GM12878 (cell line): ENCODE data around the gene CCDC34. TPM values are rescaled to one million over a fixed set of nuclear protein-coding genes. Genes with fewer than 3 reads are reported as not detected.

ENCODE experiments used
- BCL11A ChIP-seq: IDR thresholded peaks from 2 replicates; pipeline ENCODE4 v1.6.1; 2011; ENCODE audit warnings: low read depth, low read length
- CBX3 ChIP-seq: fragments of 200-600 bp; sonication (generic); IDR thresholded peaks from 2 replicates; pipeline ENCODE4 v1.6.1; 2016; ENCODE audit warnings: low read depth, borderline replicate concordance
- CEBPZ ChIP-seq: fragments of 150-350 bp; IDR thresholded peaks from 2 replicates; pipeline ENCODE4 v1.6.1; 2016; ENCODE audit warnings: low read depth, low read length
- CHD4 ChIP-seq: fragments of 200-600 bp; sonication (generic); IDR thresholded peaks from 2 replicates; pipeline ENCODE4 v1.6.1; 2016; ENCODE audit warnings: mild to moderate bottlenecking
- DPF2 ChIP-seq: fragments of 450-650 bp; IDR thresholded peaks from 2 replicates; pipeline ENCODE4 v1.6.1; 2017; ENCODE audit warnings: mild to moderate bottlenecking
- E2F4 ChIP-seq: IDR thresholded peaks from 2 replicates; pipeline ENCODE4 v1.6.1; 2012; ENCODE audit warnings: low read depth, low read length, improper control_type of control experiment
- IKZF2 ChIP-seq, 2 experiments: fragments of 450-650 bp; IDR thresholded peaks; 2 replicates each; pipeline ENCODE4 v1.6.1; 2017; ENCODE audit warnings: mild to moderate bottlenecking in 2 of 2, moderate library complexity in 2 of 2
- IRF4 ChIP-seq: IDR thresholded peaks from 2 replicates; pipeline ENCODE4 v1.6.1; 2011; ENCODE audit warnings: low read depth, low read length
- MEF2A ChIP-seq: IDR thresholded peaks from 2 replicates; pipeline ENCODE4 v1.6.1; 2011; ENCODE audit warnings: low read depth, mild to moderate bottlenecking, low read length, moderate library complexity; ENCODE audit not compliant: insufficient read depth
- MTA2 ChIP-seq: fragments of 450-650 bp; IDR thresholded peaks from 2 replicates; pipeline ENCODE4 v1.6.1; 2016; ENCODE audit warnings: low read depth, mild to moderate bottlenecking, moderate library complexity
- MYB ChIP-seq: fragments of 150-350 bp; IDR thresholded peaks from 2 replicates; pipeline ENCODE4 v1.6.1; 2014; ENCODE audit warnings: mild to moderate bottlenecking, low read depth, low read length, borderline replicate concordance
- NKRF ChIP-seq: fragments of 450-650 bp; conservative IDR thresholded peaks from 2 replicates; pipeline ENCODE4 v1.6.1; 2017; ENCODE audit warnings: mild to moderate bottlenecking, moderate library complexity
- NR2C1 ChIP-seq: fragments of 450-650 bp; IDR thresholded peaks from 2 replicates; pipeline ENCODE4 v1.6.1; 2017; ENCODE audit warnings: antibody characterized with exemption, mild to moderate bottlenecking, moderate library complexity
- NRF1 ChIP-seq: conservative IDR thresholded peaks from 2 replicates; pipeline ENCODE4 v1.6.1; 2011; ENCODE audit warnings: mild to moderate bottlenecking, low read depth, low read length, improper control_type of control experiment
- PBX3 ChIP-seq: IDR thresholded peaks from 2 replicates; pipeline ENCODE4 v1.6.1; 2011; ENCODE audit warnings: mild to moderate bottlenecking, low read depth, low read length, moderate library complexity; ENCODE audit not compliant: insufficient replicate concordance
- POLR2AphosphoS2 ChIP-seq: IDR thresholded peaks from 2 replicates; pipeline ENCODE4 v1.6.1; 2011; ENCODE audit warnings: low read depth, mild to moderate bottlenecking, low read length, improper control_type of control experiment, moderate library complexity
- RAD21 ChIP-seq: IDR thresholded peaks from 2 replicates; pipeline ENCODE4 v1.6.1; 2011; ENCODE audit warnings: mild to moderate bottlenecking, low read depth, low read length, moderate library complexity; ENCODE audit not compliant: insufficient read depth
- SRF ChIP-seq, 2 experiments: IDR thresholded peaks; 2 replicates each; pipeline ENCODE4 v1.6.1; 2011; ENCODE audit warnings: low read depth in 2 of 2, low read length in 2 of 2, mild to moderate bottlenecking in 1 of 2, moderate library complexity in 1 of 2
- STAT3 ChIP-seq: IDR thresholded peaks from 2 replicates; pipeline ENCODE4 v1.6.1; 2011; ENCODE audit warnings: low read depth, low read length, improper control_type of control experiment
- WRNIP1 ChIP-seq: IDR thresholded peaks from 2 replicates; pipeline ENCODE4 v1.6.1; 2011; ENCODE audit warnings: low read depth, low read length, improper control_type of control experiment, borderline replicate concordance
- ZBTB4 ChIP-seq: fragments of 450-650 bp; formaldehyde crosslinking; IDR thresholded peaks from 2 replicates; pipeline ENCODE4 v1.4.0; 2022; ENCODE audit warnings: mild to moderate bottlenecking, moderate library complexity
- polyA plus RNA-seq, 11 experiments: library from polyadenylated mRNA; depleted of rRNA in 4 of 11; unstranded in 6 of 11; stranded (reverse) in 5 of 11; fragments of >200 nt; fragmentation: Nextera tagmentation in 4 of 11; fragmentation: Illumina TruSeq in 1 of 11; extraction: Ambion mirVana in 4 of 11; extraction: Trizol in 1 of 11; gene quantifications; 1 replicate in 1 of 11; 2 replicates in 10 of 11; pipeline versions ENCODE4 v1.2.1 to v1.2.3, GENCODE V29; 2011 to 2016; ENCODE audit warnings: inconsistent platforms in 2 of 11, missing spikeins in 2 of 11, low read depth in 1 of 11
- total RNA-seq, 4 experiments: library from RNA; depleted of rRNA in 3 of 4; stranded (reverse); fragments of >200 nt in 3 of 4; fragmentation: Illumina TruSeq in 1 of 4; extraction: Trizol in 1 of 4; gene quantifications; 2 replicates each; pipeline versions ENCODE4 v1.2.1 to v1.2.3, GENCODE V29; 2013 to 2021

Gene CCDC34
- total and polyA plus RNA-seq, 10 of the 15 experiments (the other 5 are each of a cell fraction or from before 2014, with no cell fraction given): 6.2 to 39.1 (median 14.6) TPM

- TF ChIP-seq NR2C1 (no peak), E2F4 (no peak), MEF2A (0 out of 2 replicates have a peak, but pooled peaks have one; percentile 23), BCL11A (peak; percentile 89), NKRF (no peak), CEBPZ (no peak), WRNIP1 (no peak), DPF2 (0 out of 2 replicates have a peak, but pooled peaks have one; percentile 50), STAT3 (no peak), CBX3 (no peak), MTA2 (peak; percentile 70), MYB (no peak), IKZF2 (IDR thresholded peaks at IDR 0.05) (peak; percentile 63 to 68; a peak in 3 of 4 replicates), IRF4 (peak; percentile 93), POLR2AphosphoS2 (no peak), PBX3 (no peak), RAD21 (no peak), NRF1 (no peak), CHD4 (no peak), SRF (IDR thresholded peaks at IDR 0.05; ENCODE audit: low read depth in 2 of 2, low read length in 2 of 2) (no peak), ZBTB4 (CRISPR knock-in tag) (no peak)
Observed at GRCh38 chr11:27319072-27319471, 43.9 kb downstream of the CCDC34 start (continued).
